Measurements from ENCODE around the gene SYNCRIP.

SYNCRIP gene

DNA sequence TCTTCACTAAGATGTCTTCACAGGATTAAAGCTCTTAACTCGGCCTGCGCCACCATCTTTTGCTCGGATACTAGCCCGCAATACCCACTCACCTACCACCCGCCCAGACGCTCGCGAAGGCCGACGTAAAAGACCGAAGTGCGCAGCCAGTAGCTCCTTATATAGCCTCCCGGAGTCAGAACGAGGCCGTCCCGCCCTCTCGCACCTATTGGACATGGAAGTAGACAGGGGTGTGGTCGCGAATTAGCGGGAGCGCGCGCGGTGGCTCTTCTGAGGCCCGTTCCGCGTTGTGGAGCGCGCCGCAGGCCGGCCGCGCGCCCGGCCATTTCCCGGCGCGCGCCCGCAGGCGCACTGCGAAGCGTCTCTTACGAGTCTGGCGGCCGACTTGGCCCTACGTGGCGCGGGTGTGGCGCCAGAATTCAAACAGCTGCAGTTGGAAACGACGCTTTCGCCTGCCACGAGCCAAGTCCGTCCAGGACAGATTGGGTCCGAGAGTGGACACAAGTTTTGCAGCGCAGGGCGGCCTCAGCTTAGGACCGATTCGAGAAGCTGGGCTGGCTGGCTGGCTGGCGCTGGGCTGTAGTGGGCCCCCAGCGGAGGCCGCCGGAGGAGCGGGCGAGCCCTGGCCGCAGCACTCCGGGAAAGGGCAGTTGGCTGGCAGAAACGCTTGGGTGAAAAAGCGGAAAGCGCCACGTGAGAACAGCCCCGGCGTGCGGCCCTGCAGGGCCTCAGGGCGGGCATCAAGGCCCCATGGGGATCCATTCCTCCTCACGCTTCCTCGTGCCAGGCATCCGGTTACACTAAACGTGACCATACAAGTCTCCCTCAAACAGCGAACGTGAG is 36.1 kb upstream of the SYNCRIP start:
- Histone ChIP-seq H3K9me3 (ENCODE audit: control insufficient read depth in 2 of 2, low read length in 2 of 2) (no peaks in the 10 kb centered on the region), H3K36me3 (ENCODE audit: control insufficient read depth in 2 of 2, insufficient read depth in 2 of 2, low read length in 2 of 2) (peaks cover 4 to 7% of the 10 kb centered on the region in 2 donors), H3K4me3 (ENCODE audit: low read length in 2 of 2) (peak overlapping the region; percentile 89 to 94), H3K27me3 (ENCODE audit: control insufficient read depth in 2 of 2, insufficient read depth in 2 of 2, low read length in 2 of 2) (no peaks in the 10 kb centered on the region), H3K27ac (ENCODE audit: low read depth in 2 of 2, low read length in 2 of 2) (peak overlapping the region; percentile 88 to 91), H3K4me1 (ENCODE audit: control insufficient read depth in 2 of 2, insufficient read depth in 2 of 2, low read length in 2 of 2) (peaks cover 11 to 28% of the 10 kb centered on the region in 2 donors), H3K9ac (ENCODE audit: low read depth in 1 of 2, low read length in 2 of 2) (peak overlapping the region; percentile 92 to 97)

- Histone ChIP-seq H3K27me3 (ENCODE audit: control insufficient read depth in 2 of 2, insufficient read depth in 2 of 2, low read length in 2 of 2) (no peaks in the 10 kb centered on the region), H3K9me3 (ENCODE audit: control insufficient read depth in 2 of 2, low read length in 2 of 2) (no peaks in the 10 kb centered on the region), H3K4me3 (ENCODE audit: low read length in 2 of 2) (peak overlapping the region; percentile 89 to 94), H3K9ac (ENCODE audit: low read depth in 1 of 2, low read length in 2 of 2) (peak overlapping the region; percentile 92 to 97), H3K36me3 (ENCODE audit: control insufficient read depth in 2 of 2, insufficient read depth in 2 of 2, low read length in 2 of 2) (peaks cover 4 to 7% of the 10 kb centered on the region in 2 donors), H3K27ac (ENCODE audit: low read depth in 2 of 2, low read length in 2 of 2) (peak overlapping the region; percentile 86 to 91), H3K4me1 (ENCODE audit: control insufficient read depth in 2 of 2, insufficient read depth in 2 of 2, low read length in 2 of 2) (peaks cover 11 to 28% of the 10 kb centered on the region in 2 donors)
Measured at GRCh38 chr6:85678026-85678601, 35.4 kb upstream of the SYNCRIP start.

DNA sequence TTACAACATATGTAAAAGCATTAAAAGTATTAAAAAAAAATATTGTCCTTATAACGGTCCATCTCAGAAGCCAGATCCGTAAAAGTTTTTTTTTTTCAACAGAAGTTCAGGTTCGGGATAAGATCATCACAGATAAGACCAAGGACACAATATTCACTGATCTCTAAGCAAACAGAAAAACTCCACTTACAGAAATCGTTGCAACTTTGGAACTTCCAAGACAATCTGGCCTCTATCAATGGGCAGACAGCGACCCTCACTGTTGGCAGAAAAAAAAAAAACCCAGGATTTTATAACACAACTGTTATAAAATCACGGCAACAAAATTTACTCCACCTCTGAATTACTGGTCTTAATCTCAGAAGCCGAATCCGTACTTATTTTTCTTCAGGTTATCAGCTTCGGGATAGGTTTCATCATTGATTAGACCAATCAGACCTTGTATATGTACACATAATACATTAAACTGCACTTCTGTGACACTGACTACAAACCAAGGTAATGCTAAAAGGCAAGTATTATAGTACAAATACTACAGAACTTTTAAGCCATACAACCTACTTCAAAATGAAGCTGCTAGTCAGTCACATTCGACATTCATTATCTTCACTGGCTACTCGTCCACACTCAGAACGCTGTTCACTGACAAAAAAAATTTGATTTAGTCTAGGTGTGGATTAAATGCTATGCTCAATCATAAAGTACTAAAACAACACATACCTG is 34.7 kb upstream of the SYNCRIP start:
- peaks cover 11 to 28% of the 10 kb centered on the region in 2 donors for H3K4me1 ChIP-seq (ENCODE audit: control insufficient read depth in 2 of 2, insufficient read depth in 2 of 2, low read length in 2 of 2)
- peak overlapping the region; percentile 89 to 94 for H3K4me3 ChIP-seq (ENCODE audit: low read length in 2 of 2)
- H3K27me3 ChIP-seq (ENCODE audit: control insufficient read depth in 2 of 2, insufficient read depth in 2 of 2, low read length in 2 of 2) = no peaks in the 10 kb centered on the region
- peak overlapping the region; percentile 92 to 97 for H3K9ac ChIP-seq (ENCODE audit: low read depth in 1 of 2, low read length in 2 of 2)
- no peaks in the 10 kb centered on the region for H3K9me3 ChIP-seq (ENCODE audit: control insufficient read depth in 2 of 2, low read length in 2 of 2)
- peak overlapping the region in 1 of 2 donors; percentile 86 for H3K27ac ChIP-seq (ENCODE audit: low read depth in 2 of 2, low read length in 2 of 2)
- peaks cover 4 to 11% of the 10 kb centered on the region in 2 donors for H3K36me3 ChIP-seq (ENCODE audit: control insufficient read depth in 2 of 2, insufficient read depth in 2 of 2, low read length in 2 of 2)

- peak overlapping the region; percentile 89 to 94 for H3K4me3 ChIP-seq (ENCODE audit: low read length in 2 of 2)
- H3K9me3 ChIP-seq (ENCODE audit: control insufficient read depth in 2 of 2, low read length in 2 of 2) = no peaks in the 10 kb centered on the region
- H3K27ac ChIP-seq (ENCODE audit: low read depth in 2 of 2, low read length in 2 of 2) = no peak overlapping the region
- no peaks in the 10 kb centered on the region for H3K27me3 ChIP-seq (ENCODE audit: control insufficient read depth in 2 of 2, insufficient read depth in 2 of 2, low read length in 2 of 2)
- H3K4me1 ChIP-seq (ENCODE audit: control insufficient read depth in 2 of 2, insufficient read depth in 2 of 2, low read length in 2 of 2) = peaks cover 11 to 28% of the 10 kb centered on the region in 2 donors
- peak overlapping the region; percentile 35 to 50 for H3K9ac ChIP-seq (ENCODE audit: low read depth in 1 of 2, low read length in 2 of 2)
- peaks cover 4 to 11% of the 10 kb centered on the region in 2 donors for H3K36me3 ChIP-seq (ENCODE audit: control insufficient read depth in 2 of 2, insufficient read depth in 2 of 2, low read length in 2 of 2)
Measured at GRCh38 chr6:85676086-85676729, 33.5 kb upstream of the SYNCRIP start.

DNA sequence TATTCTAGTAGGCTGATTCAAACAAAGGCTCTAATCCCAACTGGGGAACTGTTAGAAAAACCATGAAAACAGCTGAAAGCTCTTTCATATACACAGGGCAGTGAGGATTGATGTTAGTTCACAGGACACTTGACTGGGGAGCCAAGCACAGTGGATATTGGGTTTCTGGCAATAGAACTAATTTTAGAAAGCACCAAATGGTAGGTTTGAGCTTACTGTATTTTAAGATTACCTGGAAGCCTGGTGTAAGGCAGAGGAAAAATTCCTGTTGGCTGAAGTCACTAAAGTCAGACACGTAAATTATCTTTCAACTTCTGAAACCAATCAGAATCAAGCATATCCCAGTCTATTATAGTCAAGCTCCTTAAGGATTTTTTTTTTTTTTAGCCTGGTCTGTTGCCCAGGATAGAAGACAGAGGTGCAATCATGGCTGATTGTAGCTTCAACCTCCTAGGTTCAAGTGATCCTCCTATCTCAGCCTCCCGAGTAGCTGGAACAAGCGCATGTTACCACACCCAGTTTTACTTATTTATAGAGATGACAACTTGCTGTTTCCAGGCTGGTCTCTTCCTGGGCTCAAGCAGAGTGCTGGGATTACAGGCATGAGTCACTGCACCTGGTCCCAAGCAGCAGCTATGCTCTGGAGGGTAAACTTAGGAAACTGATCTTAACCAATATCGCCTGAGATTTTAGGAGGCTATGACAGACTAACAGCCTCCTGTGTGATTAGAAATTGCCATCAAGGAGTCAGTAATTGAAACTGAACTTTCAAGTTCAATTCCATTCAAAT is 32.5 kb upstream of the SYNCRIP start:
- Histone ChIP-seq H3K27me3 (ENCODE audit: control insufficient read depth in 2 of 2, insufficient read depth in 2 of 2, low read length in 2 of 2) (no peaks in the 10 kb centered on the region), H3K27ac (ENCODE audit: low read depth in 2 of 2, low read length in 2 of 2) (no peak overlapping the region), H3K36me3 (ENCODE audit: control insufficient read depth in 2 of 2, insufficient read depth in 2 of 2, low read length in 2 of 2) (peaks cover 4 to 11% of the 10 kb centered on the region in 2 donors), H3K9ac (ENCODE audit: low read depth in 1 of 2, low read length in 2 of 2) (no peak overlapping the region), H3K4me3 (ENCODE audit: low read length in 2 of 2) (peak overlapping the region in 1 of 2 donors; percentile 89), H3K9me3 (ENCODE audit: control insufficient read depth in 2 of 2, low read length in 2 of 2) (no peaks in the 10 kb centered on the region), H3K4me1 (ENCODE audit: control insufficient read depth in 2 of 2, insufficient read depth in 2 of 2, low read length in 2 of 2) (peaks cover 11 to 26% of the 10 kb centered on the region in 2 donors)

- no peak overlapping the region for H3K9ac ChIP-seq (ENCODE audit: low read depth in 1 of 2, low read length in 2 of 2)
- no peak overlapping the region for H3K27ac ChIP-seq (ENCODE audit: low read depth in 2 of 2, low read length in 2 of 2)
- H3K27me3 ChIP-seq (ENCODE audit: control insufficient read depth in 2 of 2, insufficient read depth in 2 of 2, low read length in 2 of 2) = no peaks in the 10 kb centered on the region
- H3K9me3 ChIP-seq (ENCODE audit: control insufficient read depth in 2 of 2, low read length in 2 of 2) = no peaks in the 10 kb centered on the region
- H3K4me3 ChIP-seq (ENCODE audit: low read length in 2 of 2) = no peak overlapping the region
- H3K4me1 ChIP-seq (ENCODE audit: control insufficient read depth in 2 of 2, insufficient read depth in 2 of 2, low read length in 2 of 2) = peaks cover 8 to 22% of the 10 kb centered on the region in 2 donors
- peaks cover 4 to 11% of the 10 kb centered on the region in 2 donors for H3K36me3 ChIP-seq (ENCODE audit: control insufficient read depth in 2 of 2, insufficient read depth in 2 of 2, low read length in 2 of 2)
Measured at GRCh38 chr6:85674604-85675003, 31.9 kb upstream of the SYNCRIP start.

GRCh38 chr6:85673198-85674139 is 30.8 kb upstream of the SYNCRIP start:
- Histone ChIP-seq H3K36me3 (ENCODE audit: control insufficient read depth in 2 of 2, insufficient read depth in 2 of 2, low read length in 2 of 2) (peaks cover 4 to 11% of the 10 kb centered on the region in 2 donors), H3K4me3 (ENCODE audit: low read length in 2 of 2) (no peak overlapping the region), H3K27me3 (ENCODE audit: control insufficient read depth in 2 of 2, insufficient read depth in 2 of 2, low read length in 2 of 2) (no peaks in the 10 kb centered on the region), H3K9ac (ENCODE audit: low read depth in 1 of 2, low read length in 2 of 2) (no peak overlapping the region), H3K27ac (ENCODE audit: low read depth in 2 of 2, low read length in 2 of 2) (no peak overlapping the region), H3K4me1 (ENCODE audit: control insufficient read depth in 2 of 2, insufficient read depth in 2 of 2, low read length in 2 of 2) (peaks cover 6 to 16% of the 10 kb centered on the region in 2 donors), H3K9me3 (ENCODE audit: control insufficient read depth in 2 of 2, low read length in 2 of 2) (no peaks in the 10 kb centered on the region)

- H3K27ac ChIP-seq (ENCODE audit: low read depth in 2 of 2, low read length in 2 of 2) = no peak overlapping the region
- H3K36me3 ChIP-seq (ENCODE audit: control insufficient read depth in 2 of 2, insufficient read depth in 2 of 2, low read length in 2 of 2) = peaks cover 4 to 11% of the 10 kb centered on the region in 2 donors
- no peaks in the 10 kb centered on the region for H3K27me3 ChIP-seq (ENCODE audit: control insufficient read depth in 2 of 2, insufficient read depth in 2 of 2, low read length in 2 of 2)
- H3K9me3 ChIP-seq (ENCODE audit: control insufficient read depth in 2 of 2, low read length in 2 of 2) = no peaks in the 10 kb centered on the region
- H3K4me3 ChIP-seq (ENCODE audit: low read length in 2 of 2) = no peak overlapping the region
- no peak overlapping the region for H3K9ac ChIP-seq (ENCODE audit: low read depth in 1 of 2, low read length in 2 of 2)
- H3K4me1 ChIP-seq (ENCODE audit: control insufficient read depth in 2 of 2, insufficient read depth in 2 of 2, low read length in 2 of 2) = peaks cover 6 to 16% of the 10 kb centered on the region in 2 donors
Measured at GRCh38 chr6:85672623-85673022, 29.9 kb upstream of the SYNCRIP start.
